Measurements from ENCODE around the gene CDK5RAP3.
A peak's percentile ranks its signal among the peaks of the same experiment; 100 is the strongest.
"Not testable (repeated sequence)": the region's sequence is repeated elsewhere in the genome, so short reads cannot be mapped to it uniquely, and the experiment has no call there.

CDK5RAP3 gene

GRCh38 chr17:48014595-48015111 lies 43.7 kb downstream of the CDK5RAP3 start:
- H3K27ac ChIP-seq (ENCODE audit: low read length) = no peak overlapping the region
- H3K9me3 ChIP-seq (ENCODE audit: control insufficient read depth in 1 of 2, low read length in 2 of 2) = no peaks in the 10 kb centered on the region
- peaks cover 0 to 12% of the 10 kb centered on the region in 2 donors for H3K4me1 ChIP-seq (ENCODE audit: control insufficient read depth in 1 of 2, insufficient read depth in 2 of 2, low read length in 2 of 2)
- H3K36me3 ChIP-seq (ENCODE audit: control insufficient read depth in 1 of 2, insufficient read depth in 2 of 2, low read length in 2 of 2) = no peaks in the 10 kb centered on the region
- peaks cover 13% of the 10 kb centered on the region for H3K27me3 ChIP-seq (ENCODE audit: low read depth, low read length)
- H3K4me3 ChIP-seq (ENCODE audit: low read depth in 1 of 2, low read length in 2 of 2) = no peak overlapping the region

- no peaks in the 10 kb centered on the region for H3K36me3 ChIP-seq (ENCODE audit: control insufficient read depth in 1 of 2, insufficient read depth in 2 of 2, low read length in 2 of 2)
- no peaks in the 10 kb centered on the region for H3K9me3 ChIP-seq (ENCODE audit: control insufficient read depth in 1 of 2, low read length in 2 of 2)
- peaks cover 13% of the 10 kb centered on the region for H3K27me3 ChIP-seq (ENCODE audit: low read depth, low read length)
- no peak overlapping the region for H3K4me3 ChIP-seq (ENCODE audit: low read depth in 1 of 2, low read length in 2 of 2)
- no peak overlapping the region for H3K27ac ChIP-seq (ENCODE audit: low read length)
- peaks cover 0 to 12% of the 10 kb centered on the region in 2 donors for H3K4me1 ChIP-seq (ENCODE audit: control insufficient read depth in 1 of 2, insufficient read depth in 2 of 2, low read length in 2 of 2)
These were observed 45.2 kb downstream of the CDK5RAP3 start for GRCh38 chr17:48016112-48016511.

GRCh38 chr17:48017817-48018158 lies 46.9 kb downstream of the CDK5RAP3 start:
- not testable (repeated sequence) for H3K9me3 ChIP-seq (ENCODE audit: control insufficient read depth in 1 of 2, low read length in 2 of 2); H3K36me3 ChIP-seq (ENCODE audit: control insufficient read depth in 1 of 2, insufficient read depth in 2 of 2, low read length in 2 of 2); H3K4me1 ChIP-seq (ENCODE audit: control insufficient read depth in 1 of 2, insufficient read depth in 2 of 2, low read length in 2 of 2); H3K4me3 ChIP-seq (ENCODE audit: low read depth in 1 of 2, low read length in 2 of 2); H3K27me3 ChIP-seq (ENCODE audit: low read depth, low read length); H3K27ac ChIP-seq (ENCODE audit: low read length)

GRCh38 chr17:48021934-48022333 lies 51.0 kb downstream of the CDK5RAP3 start:
- peaks cover 3% of the 10 kb centered on the region for H3K27me3 ChIP-seq (ENCODE audit: low read depth, low read length)
- H3K4me3 ChIP-seq (ENCODE audit: low read depth in 1 of 2, low read length in 2 of 2) = no peak overlapping the region
- H3K36me3 ChIP-seq (ENCODE audit: control insufficient read depth in 1 of 2, insufficient read depth in 2 of 2, low read length in 2 of 2) = no peaks in the 10 kb centered on the region
- no peaks in the 10 kb centered on the region for H3K9me3 ChIP-seq (ENCODE audit: control insufficient read depth in 1 of 2, low read length in 2 of 2)
- H3K4me1 ChIP-seq (ENCODE audit: control insufficient read depth in 1 of 2, insufficient read depth in 2 of 2, low read length in 2 of 2) = peaks cover 16 to 34% of the 10 kb centered on the region in 2 donors
- H3K27ac ChIP-seq (ENCODE audit: low read length) = no peak overlapping the region

- Histone ChIP-seq H3K27ac (ENCODE audit: low read length) (no peak overlapping the region), H3K9me3 (ENCODE audit: control insufficient read depth in 1 of 2, low read length in 2 of 2) (no peaks in the 10 kb centered on the region), H3K27me3 (ENCODE audit: low read depth, low read length) (peaks cover 3% of the 10 kb centered on the region), H3K36me3 (ENCODE audit: control insufficient read depth in 1 of 2, insufficient read depth in 2 of 2, low read length in 2 of 2) (no peaks in the 10 kb centered on the region), H3K4me3 (ENCODE audit: low read depth in 1 of 2, low read length in 2 of 2) (peak overlapping the region in 1 of 2 donors; percentile 83), H3K4me1 (ENCODE audit: control insufficient read depth in 1 of 2, insufficient read depth in 2 of 2, low read length in 2 of 2) (peaks cover 16 to 34% of the 10 kb centered on the region in 2 donors)
These were observed 52.0 kb downstream of the CDK5RAP3 start for GRCh38 chr17:48022901-48023300.

GRCh38 chr17:48023400-48024148 lies 52.7 kb downstream of the CDK5RAP3 start:
- peaks cover 16 to 34% of the 10 kb centered on the region in 2 donors for H3K4me1 ChIP-seq (ENCODE audit: control insufficient read depth in 1 of 2, insufficient read depth in 2 of 2, low read length in 2 of 2)

GRCh38 chr17:48024149-48025039 lies 53.5 kb downstream of the CDK5RAP3 start:
- H3K36me3 ChIP-seq (ENCODE audit: control insufficient read depth in 1 of 2, insufficient read depth in 2 of 2, low read length in 2 of 2) = no peaks in the 10 kb centered on the region
- no peaks in the 10 kb centered on the region for H3K9me3 ChIP-seq (ENCODE audit: control insufficient read depth in 1 of 2, low read length in 2 of 2)
- peaks cover 16 to 34% of the 10 kb centered on the region in 2 donors for H3K4me1 ChIP-seq (ENCODE audit: control insufficient read depth in 1 of 2, insufficient read depth in 2 of 2, low read length in 2 of 2)
- peak overlapping the region; percentile 55 to 83 for H3K4me3 ChIP-seq (ENCODE audit: low read depth in 1 of 2, low read length in 2 of 2)
- H3K27ac ChIP-seq (ENCODE audit: low read length) = no peak overlapping the region
- H3K27me3 ChIP-seq (ENCODE audit: low read depth, low read length) = peaks cover 3% of the 10 kb centered on the region

More at GRCh38 chr17:48023400-48024148, 52.7 kb downstream of the CDK5RAP3 start:
- Histone ChIP-seq H3K4me3 (ENCODE audit: low read depth in 1 of 2, low read length in 2 of 2) (peak overlapping the region; percentile 55 to 83), H3K27me3 (ENCODE audit: low read depth, low read length) (peaks cover 3% of the 10 kb centered on the region), H3K9me3 (ENCODE audit: control insufficient read depth in 1 of 2, low read length in 2 of 2) (no peaks in the 10 kb centered on the region), H3K36me3 (ENCODE audit: control insufficient read depth in 1 of 2, insufficient read depth in 2 of 2, low read length in 2 of 2) (no peaks in the 10 kb centered on the region), H3K27ac (ENCODE audit: low read length) (no peak overlapping the region)

- Histone ChIP-seq H3K27ac (ENCODE audit: low read length) (peak overlapping the region; percentile 43), H3K4me1 (ENCODE audit: control insufficient read depth in 1 of 2, insufficient read depth in 2 of 2, low read length in 2 of 2) (peaks cover 16 to 34% of the 10 kb centered on the region in 2 donors), H3K27me3 (ENCODE audit: low read depth, low read length) (peaks cover 3% of the 10 kb centered on the region)
These were observed 54.4 kb downstream of the CDK5RAP3 start for GRCh38 chr17:48025040-48025903.

GRCh38 chr17:48025904-48026501 lies 55.1 kb downstream of the CDK5RAP3 start:
- Histone ChIP-seq H3K27me3 (ENCODE audit: low read depth, low read length) (peaks cover 3% of the 10 kb centered on the region), H3K36me3 (ENCODE audit: control insufficient read depth in 1 of 2, insufficient read depth in 2 of 2, low read length in 2 of 2) (no peaks in the 10 kb centered on the region), H3K4me3 (ENCODE audit: low read depth in 1 of 2, low read length in 2 of 2) (peak overlapping the region in 1 of 2 donors; percentile 83), H3K9me3 (ENCODE audit: control insufficient read depth in 1 of 2, low read length in 2 of 2) (no peaks in the 10 kb centered on the region), H3K4me1 (ENCODE audit: control insufficient read depth in 1 of 2, insufficient read depth in 2 of 2, low read length in 2 of 2) (peaks cover 16 to 40% of the 10 kb centered on the region in 2 donors), H3K27ac (ENCODE audit: low read length) (no peak overlapping the region)

More at GRCh38 chr17:48025040-48025903, 54.4 kb downstream of the CDK5RAP3 start:
- H3K36me3 ChIP-seq (ENCODE audit: control insufficient read depth in 1 of 2, insufficient read depth in 2 of 2, low read length in 2 of 2) = no peaks in the 10 kb centered on the region
- peak overlapping the region; percentile 77 to 83 for H3K4me3 ChIP-seq (ENCODE audit: low read depth in 1 of 2, low read length in 2 of 2)
- H3K9me3 ChIP-seq (ENCODE audit: control insufficient read depth in 1 of 2, low read length in 2 of 2) = no peaks in the 10 kb centered on the region

- Histone ChIP-seq H3K27ac (ENCODE audit: low read length) (no peak overlapping the region), H3K27me3 (ENCODE audit: low read depth, low read length) (peaks cover 3% of the 10 kb centered on the region), H3K4me3 (ENCODE audit: low read depth in 1 of 2, low read length in 2 of 2) (no peak overlapping the region), H3K36me3 (ENCODE audit: control insufficient read depth in 1 of 2, insufficient read depth in 2 of 2, low read length in 2 of 2) (no peaks in the 10 kb centered on the region), H3K4me1 (ENCODE audit: control insufficient read depth in 1 of 2, insufficient read depth in 2 of 2, low read length in 2 of 2) (peaks cover 16 to 40% of the 10 kb centered on the region in 2 donors), H3K9me3 (ENCODE audit: control insufficient read depth in 1 of 2, low read length in 2 of 2) (no peaks in the 10 kb centered on the region)
These were observed 55.8 kb downstream of the CDK5RAP3 start for GRCh38 chr17:48026502-48027321.

Data from muscle layer of duodenum (tissue), 2 donors.